ENCODE data around the gene CDH8.
"Not testable (repeated sequence)": the region's sequence is repeated elsewhere in the genome, so short reads cannot be mapped to it uniquely, and the experiment has no call there.

CDH8 gene

GRCh38 chr16:61862221-61863155 is 173.8 kb downstream of the CDH8 start:
- no peak for DNase-seq (ENCODE audit: low read depth)

- no peak for DNase-seq (ENCODE audit: low read depth)
Measured at GRCh38 chr16:61858988-61859387, 177.2 kb downstream of the CDH8 start.

- DNase-seq (ENCODE audit: low read depth), result no peak
Measured at GRCh38 chr16:61842666-61843065, 193.6 kb downstream of the CDH8 start.

GRCh38 chr16:61836804-61837393 is 199.3 kb downstream of the CDH8 start:
- DNase-seq (ENCODE audit: low read depth), result no peak

- no peak for DNase-seq (ENCODE audit: low read depth)
Measured at GRCh38 chr16:61834082-61834481, 202.2 kb downstream of the CDH8 start.

GRCh38 chr16:61831351-61831917 is 204.8 kb downstream of the CDH8 start:
- no peak for DNase-seq (ENCODE audit: low read depth)

- DNase-seq (ENCODE audit: low read depth), result no peak
Measured at GRCh38 chr16:61829631-61830030, 206.6 kb downstream of the CDH8 start.

- DNase-seq (ENCODE audit: low read depth), result no peak
Measured at GRCh38 chr16:61823326-61823725, 212.9 kb downstream of the CDH8 start.

GRCh38 chr16:61820820-61821219 is 215.4 kb downstream of the CDH8 start:
- no peak for DNase-seq (ENCODE audit: low read depth)

GRCh38 chr16:61820398-61820797 is 215.8 kb downstream of the CDH8 start:
- DNase-seq (ENCODE audit: low read depth), result no peak

- DNase-seq (ENCODE audit: low read depth), result no peak
Measured at GRCh38 chr16:61818850-61819249, 217.4 kb downstream of the CDH8 start.

GRCh38 chr16:61817583-61818278 is 218.5 kb downstream of the CDH8 start:
- DNase-seq (ENCODE audit: low read depth), result no peak

GRCh38 chr16:61814726-61815347 is 221.4 kb downstream of the CDH8 start:
- DNase-seq (ENCODE audit: low read depth), result no peak

GRCh38 chr16:61813339-61813738 is 222.9 kb downstream of the CDH8 start:
- no peak for DNase-seq (ENCODE audit: low read depth)

GRCh38 chr16:61812251-61812650 is 224.0 kb downstream of the CDH8 start:
- no peak for DNase-seq (ENCODE audit: low read depth)

- DNase-seq (ENCODE audit: low read depth), result no peak
Measured at GRCh38 chr16:61807551-61807950, 228.7 kb downstream of the CDH8 start.

- DNase-seq (ENCODE audit: low read depth), result not testable (repeated sequence)
Measured at GRCh38 chr16:61801217-61801616, 235.0 kb downstream of the CDH8 start.

- DNase-seq (ENCODE audit: low read depth), result no peak
Measured at GRCh38 chr16:61798741-61799140, 237.5 kb downstream of the CDH8 start.

GRCh38 chr16:61797961-61798507 is 238.2 kb downstream of the CDH8 start:
- DNase-seq (ENCODE audit: low read depth), result no peak

GRCh38 chr16:61797296-61797795 is 238.9 kb downstream of the CDH8 start:
- no peak for DNase-seq (ENCODE audit: low read depth)

GRCh38 chr16:61792194-61792909 is 243.9 kb downstream of the CDH8 start:
- no peak for DNase-seq (ENCODE audit: low read depth)

Data from CMK (cell line).